Kidney (tissue), 14 donors: ENCODE data around the gene UBE2L6. TPM values are rescaled to one million over a fixed set of nuclear protein-coding genes. Genes with fewer than 3 reads are reported as not detected.

Experiments used
- DNase-seq, 5 donors: peaks; one replicate each; pipeline ENCODE4 v3.0.0-alpha.2; 2013 to 2020
- FAIRE-seq: peaks from 2 replicates; lab custom pipeline; 2012; peaks lifted over from hg19 to GRCh38; lab: Jason Lieb, UNC
- H3K27ac ChIP-seq, 2 donors: one replicate each; pipeline ENCODE4 v1.7.0; 2013; ENCODE audit warnings: low read depth in 2 of 2, low read length in 2 of 2, inconsistent platforms in 1 of 2
- H3K27me3 ChIP-seq: one replicate; pipeline ENCODE4 v1.7.1; 2013; ENCODE audit warnings: low read length, inconsistent platforms; ENCODE audit not compliant: control insufficient read depth, insufficient read depth
- H3K36me3 ChIP-seq, 3 donors: one replicate each; pipeline versions ENCODE4 v1.7.0 to v1.7.1; 2013; ENCODE audit warnings: low read length in 3 of 3, control low read depth in 1 of 3, inconsistent platforms in 1 of 3; ENCODE audit not compliant: insufficient read depth in 3 of 3, control insufficient read depth in 2 of 3
- H3K4me1 ChIP-seq, 3 donors: one replicate each; pipeline versions ENCODE4 v1.7.0 to v1.7.1; 2013; ENCODE audit warnings: low read length in 3 of 3, inconsistent platforms in 1 of 3, low read depth in 1 of 3; ENCODE audit not compliant: control insufficient read depth in 2 of 3, insufficient read depth in 2 of 3
- H3K4me3 ChIP-seq, 3 donors: one replicate each; pipeline versions ENCODE4 v1.7.0 to v1.8.1; 2013; ENCODE audit warnings: low read length in 3 of 3, control low read depth in 1 of 3, inconsistent platforms in 1 of 3
- H3K9ac ChIP-seq, 3 donors: one replicate each; pipeline versions ENCODE4 v1.7.0 to v1.7.1; 2013; ENCODE audit warnings: low read length in 3 of 3, control low read depth in 1 of 3, inconsistent platforms in 1 of 3
- H3K9me3 ChIP-seq, 3 donors: one replicate each; pipeline versions ENCODE4 v1.7.0 to v1.7.1; 2013; ENCODE audit warnings: low read length in 3 of 3, control low read depth in 1 of 3, inconsistent platforms in 1 of 3; ENCODE audit not compliant: control insufficient read depth in 2 of 3, insufficient read depth in 1 of 3
- CTCF ChIP-seq: IDR thresholded peaks from 3 replicates; pipeline ENCODE4 v1.5.1; 2012; ENCODE audit warnings: mild to moderate bottlenecking, moderate library complexity, borderline replicate concordance; ENCODE audit not compliant: insufficient read depth; ENCODE audit errors: extremely low read depth
- intact Hi-C: fragments of 100-400 bp; cut with DNase I; formaldehyde crosslinking; loops from one replicate; pipeline ENCODE4 v1.11.1; 2022
- polyA plus RNA-seq: library from polyadenylated mRNA; stranded (reverse); fragments of 350-450 nt; fragmentation: Illumina TruSeq; extraction: RNeasy Lipid Tissue Mini Kit (QIAGEN cat#74804); gene quantifications from one replicate; pipeline ENCODE4 v1.2.3, GENCODE V29; 2014; ENCODE audit warnings: low read depth, low replicate concordance; ENCODE audit not compliant: insufficient read depth
- total RNA-seq: library from RNA; stranded (reverse); fragmentation: NEBNext Ultra II Directional; extraction: Animal tissue kit (Norgen Biotek cat#: 25700); gene quantifications from one replicate; pipeline ENCODE4 v1.2.1, GENCODE V29; 2021
- donor health status: control.
- donor health status: control.
- donor health status: control.
- donor health status: control.
- donor health status: control.
- donor health status: DM: yes; HTN: yes; CAD: no.
- donor health status: Normal renal cell carcinoma (clear cell type).

The UBE2L6 gene
- total and polyA plus RNA-seq, 2 donors from 2014 or later: 71.4 to 73.9 TPM

GRCh38 chr11:57552479-57552878 lies 15.0 kb downstream of the UBE2L6 start:
- DNase-seq (no peak), FAIRE-seq (no peak)
- Histone ChIP-seq H3K27me3 (no peaks in the 10 kb centered on the region), H3K36me3 (peaks cover 0 to 27% (median 12%) of the 10 kb centered on the region in 3 donors), H3K27ac (no peak overlapping the region), H3K9ac (no peak overlapping the region), H3K9me3 (no peaks in the 10 kb centered on the region), H3K4me3 (no peak overlapping the region), H3K4me1 (no peaks in the 10 kb centered on the region)
- intact Hi-C loops: no loop called here
- TF ChIP-seq CTCF: no peak

GRCh38 chr11:57551941-57552340 lies 15.5 kb downstream of the UBE2L6 start:
- no peak for FAIRE-seq
- H3K9ac ChIP-seq: no peak overlapping the region
- TF ChIP-seq CTCF: no peak
- H3K4me3 ChIP-seq: no peak overlapping the region
- no peak overlapping the region for H3K27ac ChIP-seq
- no peak for DNase-seq
- no peaks in the 10 kb centered on the region for H3K9me3 ChIP-seq
- no peaks in the 10 kb centered on the region for H3K27me3 ChIP-seq
- peaks cover 0 to 27% (median 12%) of the 10 kb centered on the region in 3 donors for H3K36me3 ChIP-seq
- intact Hi-C loops: no loop called here
- H3K4me1 ChIP-seq: no peaks in the 10 kb centered on the region

GRCh38 chr11:57549983-57550382 lies 17.5 kb downstream of the UBE2L6 start:
- H3K27ac ChIP-seq: no peak overlapping the region
- no peak overlapping the region for H3K9ac ChIP-seq
- H3K27me3 ChIP-seq: no peaks in the 10 kb centered on the region
- intact Hi-C loops: no loop called here
- TF ChIP-seq CTCF: no peak
- no peak overlapping the region for H3K4me3 ChIP-seq
- no peak for DNase-seq
- no peaks in the 10 kb centered on the region for H3K9me3 ChIP-seq
- H3K4me1 ChIP-seq: no peaks in the 10 kb centered on the region
- H3K36me3 ChIP-seq: peaks cover 0 to 27% (median 12%) of the 10 kb centered on the region in 3 donors
- no peak for FAIRE-seq

DNA sequence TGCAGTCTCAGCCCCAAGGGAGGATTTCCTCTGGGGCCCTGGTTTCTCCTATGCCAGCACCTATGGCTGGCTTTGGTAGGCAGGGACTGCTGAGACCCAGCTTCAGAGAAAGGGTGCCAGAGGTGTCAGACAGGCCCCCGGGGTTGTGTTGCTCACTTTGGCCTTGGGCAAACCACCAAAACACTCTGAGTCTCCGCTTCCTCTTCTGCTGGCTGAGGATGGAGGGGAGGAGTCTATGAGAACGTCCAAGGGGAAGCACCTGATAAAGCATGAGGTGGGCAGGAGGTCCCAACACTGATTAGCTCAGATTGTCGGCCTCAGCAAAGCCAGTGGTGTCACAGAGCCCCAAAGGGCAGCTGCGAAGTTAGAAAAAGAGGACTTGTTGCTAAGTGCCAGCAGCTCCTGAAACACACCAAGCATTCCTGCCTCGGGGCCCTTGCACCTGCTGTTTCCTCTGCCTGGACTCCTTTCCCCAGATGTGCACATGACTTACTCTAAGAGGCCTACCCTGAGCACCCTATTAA lies 19.6 kb downstream of the UBE2L6 start:
- DNase-seq: no peak
- H3K27ac ChIP-seq: no peak overlapping the region

More for the DNA sequence above, 19.6 kb downstream of the UBE2L6 start:
- intact Hi-C loops: no loop called here
- no peaks in the 10 kb centered on the region for H3K9me3 ChIP-seq
- no peak overlapping the region for H3K4me3 ChIP-seq
- no peak for FAIRE-seq
- H3K4me1 ChIP-seq: no peaks in the 10 kb centered on the region
- TF ChIP-seq CTCF: no peak
- H3K36me3 ChIP-seq: peaks cover 0 to 9% (median 7%) of the 10 kb centered on the region in 3 donors
- no peak overlapping the region for H3K9ac ChIP-seq
- H3K27me3 ChIP-seq: no peaks in the 10 kb centered on the region
